Measurements from ENCODE around the gene USP2. TPM values are rescaled to one million over a fixed set of nuclear protein-coding genes. Genes with fewer than 3 reads are reported as not detected.

USP2 gene
- total RNA-seq, 1 donor from 2014 or later = 0.11 TPM

- no peak overlapping the region for H3K27ac Mint-ChIP-seq (ENCODE audit: unreplicated experiment)
- peaks cover 9% of the 10 kb centered on the region for H3K27me3 Mint-ChIP-seq (ENCODE audit: unreplicated experiment)
- H3K4me1 Mint-ChIP-seq (ENCODE audit: unreplicated experiment) = peaks cover 19% of the 10 kb centered on the region
These were observed 42.2 kb upstream of the USP2 start for GRCh38 chr11:119423509-119424254.

GRCh38 chr11:119422809-119423508, 41.5 kb upstream of the USP2 start, which contains the start of gene THY1:
Gene THY1 (minus strand): TSS chr11:119423172. CDS start chr11:119420905, 2,267 bp downstream.
- H3K36me3 Mint-ChIP-seq (ENCODE audit: unreplicated experiment) = no peaks in the 10 kb centered on the region
- no peak for TF ChIP-seq CTCF (IDR thresholded peaks at IDR 0.05)
- H3K9me3 Mint-ChIP-seq (ENCODE audit: unreplicated experiment) = no peaks in the 10 kb centered on the region
- peaks cover 21% of the 10 kb centered on the region for H3K4me1 Mint-ChIP-seq (ENCODE audit: unreplicated experiment)
- peak within 1 kb of the TSS; percentile 81 for H3K4me3 Mint-ChIP-seq (ENCODE audit: unreplicated experiment)
- H3K27me3 Mint-ChIP-seq (ENCODE audit: unreplicated experiment) = peaks cover 9% of the 10 kb centered on the region
- H3K27ac Mint-ChIP-seq (ENCODE audit: unreplicated experiment) = no peak within 1 kb of the TSS
- DNase-seq (ENCODE audit: extremely low spot score, unreplicated experiment) = peak; percentile 80

More at GRCh38 chr11:119423509-119424254, 42.2 kb upstream of the USP2 start:
- TF ChIP-seq CTCF (IDR thresholded peaks at IDR 0.05) = no peak
- DNase-seq (ENCODE audit: extremely low spot score, unreplicated experiment) = peak; percentile 53
- Mint-ChIP-seq H3K36me3 (ENCODE audit: unreplicated experiment) (no peaks in the 10 kb centered on the region), H3K4me3 (ENCODE audit: unreplicated experiment) (peak overlapping the region; percentile 81), H3K9me3 (ENCODE audit: unreplicated experiment) (no peaks in the 10 kb centered on the region)

GRCh38 chr11:119421941-119422808, 40.7 kb upstream of the USP2 start:
- Mint-ChIP-seq H3K27me3 (ENCODE audit: unreplicated experiment) (peaks cover 9% of the 10 kb centered on the region), H3K36me3 (ENCODE audit: unreplicated experiment) (no peaks in the 10 kb centered on the region), H3K27ac (ENCODE audit: unreplicated experiment) (no peak overlapping the region), H3K9me3 (ENCODE audit: unreplicated experiment) (no peaks in the 10 kb centered on the region), H3K4me3 (ENCODE audit: unreplicated experiment) (peak overlapping the region; percentile 81), H3K4me1 (ENCODE audit: unreplicated experiment) (peaks cover 29% of the 10 kb centered on the region)
- no peak for TF ChIP-seq CTCF (IDR thresholded peaks at IDR 0.05)
- peak; percentile 85 for DNase-seq (ENCODE audit: extremely low spot score, unreplicated experiment)

GRCh38 chr11:119421351-119421750, 39.9 kb upstream of the USP2 start:
- no peak overlapping the region for H3K27ac Mint-ChIP-seq (ENCODE audit: unreplicated experiment)
- DNase-seq (ENCODE audit: extremely low spot score, unreplicated experiment) = no peak
- H3K36me3 Mint-ChIP-seq (ENCODE audit: unreplicated experiment) = no peaks in the 10 kb centered on the region
- H3K4me3 Mint-ChIP-seq (ENCODE audit: unreplicated experiment) = peak overlapping the region; percentile 81
- H3K4me1 Mint-ChIP-seq (ENCODE audit: unreplicated experiment) = peaks cover 32% of the 10 kb centered on the region
- no peaks in the 10 kb centered on the region for H3K9me3 Mint-ChIP-seq (ENCODE audit: unreplicated experiment)
- peaks cover 9% of the 10 kb centered on the region for H3K27me3 Mint-ChIP-seq (ENCODE audit: unreplicated experiment)
- TF ChIP-seq CTCF (IDR thresholded peaks at IDR 0.05) = no peak
